SK-N-SH treated with all-trans-retinoic acid at 6 μM for 48 hours (cell line): ENCODE results near the gene OR4C5.

Experiments used
- ARNTL ChIP-seq: fragments of 450-650 bp; formaldehyde crosslinking; IDR thresholded peaks from 2 replicates; pipeline ENCODE4 v1.5.0; 2020; ENCODE audit warnings: low read depth, mild to moderate bottlenecking, moderate library complexity, borderline replicate concordance
- BACH2 ChIP-seq: fragments of 250-450 bp; sonication (Bioruptor Pico); IDR thresholded peaks from 2 replicates; pipeline ENCODE4 v1.9.0; 2021; ENCODE audit warnings: mild to moderate bottlenecking, borderline replicate concordance
- ISL1 ChIP-seq: fragments of 250-450 bp; sonication (Bioruptor Pico); IDR thresholded peaks from 2 replicates; pipeline ENCODE4 v2.1.2; 2022; ENCODE audit warnings: mild to moderate bottlenecking, moderate library complexity
- OSR1 ChIP-seq: fragments of 250-450 bp; sonication (Bioruptor Pico); IDR thresholded peaks from 2 replicates; pipeline ENCODE4 v1.8.0; 2022; ENCODE audit warnings: moderate library complexity, mild to moderate bottlenecking, inconsistent platforms
- PATZ1 ChIP-seq: fragments of 250-450 bp; sonication (Bioruptor Pico); IDR thresholded peaks from 2 replicates; pipeline ENCODE4 v1.8.0; 2020; ENCODE audit warnings: mild to moderate bottlenecking, moderate library complexity, borderline replicate concordance
- TOX ChIP-seq: fragments of 250-450 bp; sonication (Bioruptor Pico); IDR thresholded peaks from 2 replicates; pipeline ENCODE4 v1.8.0; 2021; ENCODE audit warnings: mild to moderate bottlenecking, moderate library complexity, borderline replicate concordance
- ZC3H10 ChIP-seq: fragments of 250-450 bp; sonication (Bioruptor Pico); IDR thresholded peaks from 2 replicates; pipeline ENCODE4 v1.5.1; 2021; ENCODE audit warnings: mild to moderate bottlenecking, moderate library complexity
- ZNF70 ChIP-seq: fragments of 450-650 bp; formaldehyde crosslinking; IDR thresholded peaks from 2 replicates; pipeline ENCODE4 v1.5.0; 2020; ENCODE audit warnings: mild to moderate bottlenecking, moderate library complexity

- TF ChIP-seq OSR1 (no peak), ZC3H10 (CRISPR knock-in tag) (no peak), ARNTL (CRISPR knock-in tag) (no peak), BACH2 (no peak), PATZ1 (CRISPR knock-in tag) (no peak), ISL1 (CRISPR knock-in tag) (no peak), ZNF70 (no peak), TOX (CRISPR knock-in tag) (no peak)
Measured at GRCh38 chr11:48354013-48354412, 12.3 kb downstream of the OR4C5 start.
